ENCODE results near the gene UXT.

UXT gene

DNA sequence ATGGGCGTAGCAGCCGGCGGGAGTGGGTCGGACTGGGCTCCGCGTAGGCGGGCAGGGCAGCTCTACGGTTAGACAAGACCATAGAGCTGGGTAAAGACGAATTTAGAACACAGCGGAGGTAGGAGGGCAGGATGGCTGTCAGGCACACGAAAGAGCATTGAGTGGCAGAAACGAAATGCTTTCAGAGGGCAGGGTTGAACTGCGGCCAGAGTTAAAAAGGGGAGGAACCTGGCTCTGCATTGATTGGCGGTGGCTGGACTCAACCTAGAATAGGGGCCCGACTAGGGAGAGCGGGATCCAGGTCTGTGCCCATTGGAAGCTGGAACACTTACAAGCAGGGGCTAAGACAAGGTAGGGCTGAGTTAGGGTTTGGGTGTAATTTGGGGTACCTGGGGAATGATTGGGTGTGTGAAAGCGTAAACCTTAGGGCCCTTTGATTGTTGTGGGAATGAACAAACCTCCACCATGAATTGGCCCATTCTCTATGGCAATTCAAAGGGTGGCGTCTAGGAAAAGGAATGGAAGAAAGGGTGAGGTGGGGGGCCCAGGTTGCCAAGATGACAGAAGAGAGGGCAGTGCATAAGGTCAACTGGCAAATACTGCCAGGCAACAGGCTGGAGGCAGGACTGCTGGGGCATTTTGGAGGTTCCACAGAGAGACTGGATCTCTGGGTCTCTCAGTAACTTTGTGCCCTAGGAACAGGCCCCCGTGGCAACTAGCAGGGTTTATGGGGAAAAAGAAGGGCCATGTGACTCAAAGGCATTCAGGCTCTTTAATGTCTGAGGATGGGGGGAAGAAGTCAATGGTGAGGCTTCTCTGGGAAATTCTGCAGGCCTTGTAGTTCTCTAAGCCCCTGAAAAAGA is 7.7 kb downstream of the UXT start:
- peaks cover 13 to 64% of the 10 kb centered on the region in 2 experiments; a peak in 2 of 3 replicates for H3K36me3 ChIP-seq (ENCODE audit: control insufficient read depth in 2 of 2, insufficient read depth in 1 of 2, low read length in 2 of 2)
- H3K4me3 ChIP-seq (ENCODE audit: low read depth, low read length): peak overlapping the region; percentile 30
- CTCF ChIA-PET: interaction anchor here (0.6 kb wide), 1 partner anchor 1041 kb away, joined by 3 read pairs; no protein-coding TSS in a partner anchor
- peaks cover 11% of the 10 kb centered on the region for H3K4me1 ChIP-seq (ENCODE audit: control insufficient read depth, insufficient read depth, low read length)
- POLR2A ChIA-PET: interaction anchor here (0.9 to 1.5 kb wide), 7 partner anchors 21 to 460 kb away, joined by 3 to 16 read pairs (median 4); partner anchors contain the start of gene CDK16
- H3K27ac ChIP-seq (ENCODE audit: extremely low read depth, low read depth, low read length): peak overlapping the region; percentile 48; the same call in 1 of the 2 replicates
- no peaks in the 10 kb centered on the region for H3K9me3 ChIP-seq (ENCODE audit: control insufficient read depth, insufficient read depth, low read depth, low read length)
- TF ChIP-seq EGR2 (tag by site-specific recombination; IDR thresholded peaks at IDR 0.05; ENCODE audit: low read depth): peak; percentile 82; the same call in 1 of the 2 replicates
- TF ChIP-seq, protein P1, sequence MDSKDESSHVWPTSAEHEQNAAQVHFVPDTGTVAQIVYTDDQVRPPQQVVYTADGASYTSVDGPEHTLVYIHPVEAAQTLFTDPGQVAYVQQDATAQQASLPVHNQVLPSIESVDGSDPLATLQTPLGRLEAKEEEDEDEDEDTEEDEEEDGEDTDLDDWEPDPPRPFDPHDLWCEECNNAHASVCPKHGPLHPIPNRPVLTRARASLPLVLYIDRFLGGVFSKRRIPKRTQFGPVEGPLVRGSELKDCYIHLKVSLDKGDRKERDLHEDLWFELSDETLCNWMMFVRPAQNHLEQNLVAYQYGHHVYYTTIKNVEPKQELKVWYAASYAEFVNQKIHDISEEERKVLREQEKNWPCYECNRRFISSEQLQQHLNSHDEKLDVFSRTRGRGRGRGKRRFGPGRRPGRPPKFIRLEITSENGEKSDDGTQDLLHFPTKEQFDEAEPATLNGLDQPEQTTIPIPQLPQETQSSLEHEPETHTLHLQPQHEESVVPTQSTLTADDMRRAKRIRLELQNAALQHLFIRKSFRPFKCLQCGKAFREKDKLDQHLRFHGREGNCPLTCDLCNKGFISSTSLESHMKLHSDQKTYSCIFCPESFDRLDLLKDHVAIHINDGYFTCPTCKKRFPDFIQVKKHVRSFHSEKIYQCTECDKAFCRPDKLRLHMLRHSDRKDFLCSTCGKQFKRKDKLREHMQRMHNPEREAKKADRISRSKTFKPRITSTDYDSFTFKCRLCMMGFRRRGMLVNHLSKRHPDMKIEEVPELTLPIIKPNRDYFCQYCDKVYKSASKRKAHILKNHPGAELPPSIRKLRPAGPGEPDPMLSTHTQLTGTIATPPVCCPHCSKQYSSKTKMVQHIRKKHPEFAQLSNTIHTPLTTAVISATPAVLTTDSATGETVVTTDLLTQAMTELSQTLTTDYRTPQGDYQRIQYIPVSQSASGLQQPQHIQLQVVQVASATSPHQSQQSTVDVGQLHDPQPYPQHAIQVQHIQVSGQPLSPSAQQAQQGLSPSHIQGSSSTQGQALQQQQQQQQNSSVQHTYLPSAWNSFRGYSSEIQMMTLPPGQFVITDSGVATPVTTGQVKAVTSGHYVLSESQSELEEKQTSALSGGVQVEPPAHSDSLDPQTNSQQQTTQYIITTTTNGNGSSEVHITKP (tag by site-specific recombination; IDR thresholded peaks at IDR 0.05): peak; percentile 68
- TF ChIP-seq GLI2 (tag by site-specific recombination; IDR thresholded peaks at IDR 0.05; ENCODE audit: borderline replicate concordance, low read depth): no peak
- TF ChIP-seq SP2 (tag by site-specific recombination; IDR thresholded peaks at IDR 0.05): no peak
- TF ChIP-seq ZNF776 (tag by site-specific recombination; IDR thresholded peaks at IDR 0.05; ENCODE audit: borderline replicate concordance): no peak
- TF ChIP-seq ZNF416 (tag by site-specific recombination; IDR thresholded peaks at IDR 0.05): no peak
- TF ChIP-seq ZNF223 (tag by site-specific recombination; IDR thresholded peaks at IDR 0.05): no peak
- peak; percentile 58 for TF ChIP-seq KLF1 (tag by site-specific recombination; IDR thresholded peaks at IDR 0.05)
- TF ChIP-seq ZNF571 (tag by site-specific recombination; IDR thresholded peaks at IDR 0.05): no peak
- TF ChIP-seq ZBTB1 (tag by site-specific recombination; IDR thresholded peaks at IDR 0.05): no peak
- TF ChIP-seq SETDB1 (IDR thresholded peaks at IDR 0.05; ENCODE audit: insufficient read length, low read length): no peak
- TF ChIP-seq ZBTB17 (tag by site-specific recombination; IDR thresholded peaks at IDR 0.05): peak; percentile 75
- TF ChIP-seq ZFP3 (tag by site-specific recombination; IDR thresholded peaks at IDR 0.05; ENCODE audit: low read depth): no peak
- no peak for TF ChIP-seq ZSCAN23 (tag by site-specific recombination; IDR thresholded peaks at IDR 0.05)
- TF ChIP-seq ZNF548 (tag by site-specific recombination; IDR thresholded peaks at IDR 0.05): no peak
- TF ChIP-seq, protein P2, sequence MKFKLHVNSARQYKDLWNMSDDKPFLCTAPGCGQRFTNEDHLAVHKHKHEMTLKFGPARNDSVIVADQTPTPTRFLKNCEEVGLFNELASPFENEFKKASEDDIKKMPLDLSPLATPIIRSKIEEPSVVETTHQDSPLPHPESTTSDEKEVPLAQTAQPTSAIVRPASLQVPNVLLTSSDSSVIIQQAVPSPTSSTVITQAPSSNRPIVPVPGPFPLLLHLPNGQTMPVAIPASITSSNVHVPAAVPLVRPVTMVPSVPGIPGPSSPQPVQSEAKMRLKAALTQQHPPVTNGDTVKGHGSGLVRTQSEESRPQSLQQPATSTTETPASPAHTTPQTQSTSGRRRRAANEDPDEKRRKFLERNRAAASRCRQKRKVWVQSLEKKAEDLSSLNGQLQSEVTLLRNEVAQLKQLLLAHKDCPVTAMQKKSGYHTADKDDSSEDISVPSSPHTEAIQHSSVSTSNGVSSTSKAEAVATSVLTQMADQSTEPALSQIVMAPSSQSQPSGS (tag by site-specific recombination; IDR thresholded peaks at IDR 0.05; ENCODE audit: low read depth): no peak
- no peak for TF ChIP-seq ZNF112 (tag by site-specific recombination; IDR thresholded peaks at IDR 0.05)
- TF ChIP-seq ZNF701 (tag by site-specific recombination; IDR thresholded peaks at IDR 0.05): no peak
- no peak for TF ChIP-seq ZNF423 (tag by site-specific recombination; IDR thresholded peaks at IDR 0.05)
- TF ChIP-seq, protein P3, sequence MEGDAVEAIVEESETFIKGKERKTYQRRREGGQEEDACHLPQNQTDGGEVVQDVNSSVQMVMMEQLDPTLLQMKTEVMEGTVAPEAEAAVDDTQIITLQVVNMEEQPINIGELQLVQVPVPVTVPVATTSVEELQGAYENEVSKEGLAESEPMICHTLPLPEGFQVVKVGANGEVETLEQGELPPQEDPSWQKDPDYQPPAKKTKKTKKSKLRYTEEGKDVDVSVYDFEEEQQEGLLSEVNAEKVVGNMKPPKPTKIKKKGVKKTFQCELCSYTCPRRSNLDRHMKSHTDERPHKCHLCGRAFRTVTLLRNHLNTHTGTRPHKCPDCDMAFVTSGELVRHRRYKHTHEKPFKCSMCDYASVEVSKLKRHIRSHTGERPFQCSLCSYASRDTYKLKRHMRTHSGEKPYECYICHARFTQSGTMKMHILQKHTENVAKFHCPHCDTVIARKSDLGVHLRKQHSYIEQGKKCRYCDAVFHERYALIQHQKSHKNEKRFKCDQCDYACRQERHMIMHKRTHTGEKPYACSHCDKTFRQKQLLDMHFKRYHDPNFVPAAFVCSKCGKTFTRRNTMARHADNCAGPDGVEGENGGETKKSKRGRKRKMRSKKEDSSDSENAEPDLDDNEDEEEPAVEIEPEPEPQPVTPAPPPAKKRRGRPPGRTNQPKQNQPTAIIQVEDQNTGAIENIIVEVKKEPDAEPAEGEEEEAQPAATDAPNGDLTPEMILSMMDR (tag by site-specific recombination; IDR thresholded peaks at IDR 0.05): no peak
- no peak for TF ChIP-seq KLF7 (tag by site-specific recombination; IDR thresholded peaks at IDR 0.05; ENCODE audit: borderline replicate concordance)
- TF ChIP-seq ZNF791 (tag by site-specific recombination; IDR thresholded peaks at IDR 0.05): no peak
- TF ChIP-seq, protein P4, sequence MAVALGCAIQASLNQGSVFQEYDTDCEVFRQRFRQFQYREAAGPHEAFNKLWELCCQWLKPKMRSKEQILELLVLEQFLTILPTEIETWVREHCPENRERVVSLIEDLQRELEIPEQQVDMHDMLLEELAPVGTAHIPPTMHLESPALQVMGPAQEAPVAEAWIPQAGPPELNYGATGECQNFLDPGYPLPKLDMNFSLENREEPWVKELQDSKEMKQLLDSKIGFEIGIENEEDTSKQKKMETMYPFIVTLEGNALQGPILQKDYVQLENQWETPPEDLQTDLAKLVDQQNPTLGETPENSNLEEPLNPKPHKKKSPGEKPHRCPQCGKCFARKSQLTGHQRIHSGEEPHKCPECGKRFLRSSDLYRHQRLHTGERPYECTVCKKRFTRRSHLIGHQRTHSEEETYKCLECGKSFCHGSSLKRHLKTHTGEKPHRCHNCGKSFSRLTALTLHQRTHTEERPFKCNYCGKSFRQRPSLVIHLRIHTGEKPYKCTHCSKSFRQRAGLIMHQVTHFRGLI (tag by site-specific recombination; IDR thresholded peaks at IDR 0.05): no peak
- TF ChIP-seq, protein P5, sequence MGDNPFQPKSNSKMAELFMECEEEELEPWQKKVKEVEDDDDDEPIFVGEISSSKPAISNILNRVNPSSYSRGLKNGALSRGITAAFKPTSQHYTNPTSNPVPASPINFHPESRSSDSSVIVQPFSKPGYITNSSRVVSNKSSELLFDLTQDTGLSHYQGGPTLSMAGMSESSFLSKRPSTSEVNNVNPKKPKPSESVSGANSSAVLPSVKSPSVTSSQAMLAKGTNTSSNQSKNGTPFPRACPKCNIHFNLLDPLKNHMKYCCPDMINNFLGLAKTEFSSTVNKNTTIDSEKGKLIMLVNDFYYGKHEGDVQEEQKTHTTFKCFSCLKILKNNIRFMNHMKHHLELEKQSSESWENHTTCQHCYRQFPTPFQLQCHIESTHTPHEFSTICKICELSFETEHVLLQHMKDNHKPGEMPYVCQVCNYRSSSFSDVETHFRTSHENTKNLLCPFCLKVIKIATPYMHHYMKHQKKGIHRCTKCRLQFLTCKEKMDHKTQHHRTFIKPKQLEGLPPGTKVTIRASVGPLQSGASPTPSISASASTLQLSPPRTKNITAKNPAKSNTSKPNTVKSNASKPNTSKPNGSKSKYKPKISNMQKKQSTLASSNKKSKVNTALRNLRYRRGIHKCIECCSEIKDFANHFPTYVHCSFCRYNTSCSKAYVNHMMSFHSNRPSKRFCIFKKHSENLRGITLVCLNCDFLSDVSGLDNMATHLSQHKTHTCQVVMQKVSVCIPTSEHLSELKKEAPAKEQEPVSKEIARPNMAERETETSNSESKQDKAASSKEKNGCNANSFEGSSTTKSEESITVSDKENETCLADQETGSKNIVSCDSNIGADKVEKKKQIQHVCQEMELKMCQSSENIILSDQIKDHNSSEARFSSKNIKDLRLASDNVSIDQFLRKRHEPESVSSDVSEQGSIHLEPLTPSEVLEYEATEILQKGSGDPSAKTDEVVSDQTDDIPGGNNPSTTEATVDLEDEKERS (tag by site-specific recombination; IDR thresholded peaks at IDR 0.05): no peak
- TF ChIP-seq ZNF561 (tag by site-specific recombination; IDR thresholded peaks at IDR 0.05; ENCODE audit: borderline replicate concordance): no peak
- no peak for TF ChIP-seq ZNF768 (tag by site-specific recombination; IDR thresholded peaks at IDR 0.05)
